Thoracic aorta (tissue), 2 donors: Measurements from ENCODE around the gene ACY1. TPM values are rescaled to one million over a fixed set of nuclear protein-coding genes. Genes with fewer than 3 reads are reported as not detected.

Source experiments
- ATAC-seq: fragments of 150-250 bp; one replicate; pipeline ENCODE4 v1.8.0; 2017; ENCODE audit warnings: low read depth; ENCODE audit not compliant: insufficient number of reproducible peaks, low FRiP score
- DNase-seq: peaks from one replicate; pipeline ENCODE4 v3.0.0-alpha.2; 2020; ENCODE audit warnings: low spot score
- H3K27ac ChIP-seq, 2 donors: fragments of 200-600 bp; sonication (generic); 1 replicate in 1 of 2; 2 replicates in 1 of 2; pipeline ENCODE4 v1.5.1; 2016; ENCODE audit warnings: mild to moderate bottlenecking in 2 of 2, moderate library complexity in 2 of 2
- H3K27me3 ChIP-seq: fragments of 200-600 bp; sonication (generic); replicated peaks from 2 replicates; pipeline ENCODE4 v1.6.0; 2016; ENCODE audit warnings: mild to moderate bottlenecking; ENCODE audit not compliant: insufficient read depth
- H3K36me3 ChIP-seq: fragments of 200-600 bp; sonication (generic); one replicate; pipeline ENCODE4 v1.5.1; 2016
- H3K4me1 ChIP-seq, 2 donors: fragments of 200-600 bp; sonication (generic); 1 replicate in 1 of 2; 2 replicates in 1 of 2; pipeline versions ENCODE4 v1.5.1 to v1.6.0; 2016; ENCODE audit warnings: low read depth in 2 of 2, mild to moderate bottlenecking in 1 of 2; ENCODE audit not compliant: control insufficient read depth in 1 of 2
- H3K4me3 ChIP-seq: fragments of 200-600 bp; sonication (generic); 2 replicates; pipeline ENCODE4 v1.5.1; 2016; ENCODE audit warnings: mild to moderate bottlenecking
- H3K9me3 ChIP-seq: fragments of 200-600 bp; sonication (generic); 2 replicates; pipeline ENCODE4 v1.5.1; 2016
- CTCF ChIP-seq: fragments of 200-600 bp; sonication (generic); IDR thresholded peaks from one replicate; pipeline ENCODE4 v1.5.1; 2019; ENCODE audit warnings: antibody characterized with exemption
- total RNA-seq, 2 donors: library from RNA; depleted of rRNA; stranded (reverse); fragments of >200 nt; gene quantifications; one replicate each; pipeline versions ENCODE4 v1.1.0 to v1.2.3, GENCODE V29; 2016

ACY1 gene
- total RNA-seq, 2 donors from 2014 or later, result 6.1 to 12.3 TPM

- Histone ChIP-seq H3K36me3 (no peaks in the 10 kb centered on the region), H3K27ac (no peak overlapping the region), H3K9me3 (no peaks in the 10 kb centered on the region), H3K4me3 (no peak overlapping the region), H3K4me1 (peaks cover 7 to 35% of the 10 kb centered on the region in 2 donors), H3K27me3 (no peaks in the 10 kb centered on the region)
- TF ChIP-seq CTCF, result no peak
- ATAC-seq (no peak), DNase-seq (no peak)
Measured at GRCh38 chr3:52013802-52014598, 30.7 kb downstream of the ACY1 start.

- H3K4me1 ChIP-seq, result peaks cover 12 to 41% of the 10 kb centered on the region in 2 donors
- no peak for TF ChIP-seq CTCF
- H3K27ac ChIP-seq, result no peak overlapping the region
- H3K36me3 ChIP-seq, result no peaks in the 10 kb centered on the region
- no peaks in the 10 kb centered on the region for H3K27me3 ChIP-seq
- H3K9me3 ChIP-seq, result no peaks in the 10 kb centered on the region
- ATAC-seq (no peak), DNase-seq (no peak)
- no peak overlapping the region for H3K4me3 ChIP-seq
Measured at GRCh38 chr3:52014613-52015012, 31.3 kb downstream of the ACY1 start.

GRCh38 chr3:52015438-52016228 lies 32.3 kb downstream of the ACY1 start:
- Histone ChIP-seq H3K36me3 (no peaks in the 10 kb centered on the region), H3K27ac (peak overlapping the region; percentile 92 to 95)
- DNase-seq, result no peak

GRCh38 chr3:52017586-52017985 lies 34.3 kb downstream of the ACY1 start:
- Histone ChIP-seq H3K27ac (peak overlapping the region; percentile 92 to 95), H3K27me3 (no peaks in the 10 kb centered on the region), H3K9me3 (no peaks in the 10 kb centered on the region), H3K4me1 (peaks cover 28 to 71% of the 10 kb centered on the region in 2 donors), H3K36me3 (no peaks in the 10 kb centered on the region), H3K4me3 (no peak overlapping the region)
- DNase-seq (no peak), ATAC-seq (no peak)
- TF ChIP-seq CTCF, result no peak

More at GRCh38 chr3:52015438-52016228, 32.3 kb downstream of the ACY1 start:
- H3K27me3 ChIP-seq, result no peaks in the 10 kb centered on the region
- no peak overlapping the region for H3K4me3 ChIP-seq
- ATAC-seq, result no peak
- H3K9me3 ChIP-seq, result no peaks in the 10 kb centered on the region
- TF ChIP-seq CTCF, result no peak
- H3K4me1 ChIP-seq, result peaks cover 21 to 51% of the 10 kb centered on the region in 2 donors

- Histone ChIP-seq H3K4me1 (peaks cover 35 to 79% of the 10 kb centered on the region in 2 donors), H3K27me3 (no peaks in the 10 kb centered on the region), H3K36me3 (no peaks in the 10 kb centered on the region), H3K4me3 (no peak overlapping the region), H3K27ac (peak overlapping the region; percentile 92 to 95), H3K9me3 (no peaks in the 10 kb centered on the region)
- ATAC-seq (no peak), DNase-seq (no peak)
- TF ChIP-seq CTCF, result no peak
Measured at GRCh38 chr3:52018319-52019000, 35.1 kb downstream of the ACY1 start.
